Dendritic cell treated with granulocyte-macrophage colony-stimulating factor and Interleukin-4, amounts not matched to agents 40 ng/mL and 50 ng/mL, for 4 days (primary cell): Measurements from ENCODE around the gene LRSAM1.
"Not testable (repeated sequence)": the region's sequence is repeated elsewhere in the genome, so short reads cannot be mapped to it uniquely, and the experiment has no call there.

ENCODE experiments used
- H3K27ac Mint-ChIP-seq: one replicate; pipeline ENCODE4 v1.8.0; 2022; ENCODE audit warnings: mild to moderate bottlenecking, mixed read lengths
- H3K27me3 Mint-ChIP-seq: one replicate; pipeline ENCODE4 v1.8.0; 2022; ENCODE audit warnings: mild to moderate bottlenecking, mixed read lengths
- H3K36me3 Mint-ChIP-seq: one replicate; pipeline ENCODE4 v1.8.0; 2022; ENCODE audit warnings: low read depth, mixed read lengths
- H3K4me1 Mint-ChIP-seq: one replicate; pipeline ENCODE4 v1.8.0; 2022; ENCODE audit warnings: low read depth, mixed read lengths
- H3K4me3 Mint-ChIP-seq: one replicate; pipeline ENCODE4 v1.8.0; 2022; ENCODE audit warnings: mild to moderate bottlenecking, moderate library complexity, mixed read lengths
- H3K9me3 Mint-ChIP-seq: one replicate; pipeline ENCODE4 v1.8.0; 2022; ENCODE audit warnings: mixed read lengths
- intact Hi-C: fragments of 100-400 bp; cut with micrococcal nuclease; formaldehyde crosslinking; loops from one replicate; pipeline ENCODE4 v1.15.0; 2022

Gene LRSAM1

GRCh38 chr9:127457191-127457878 lies 6.0 kb downstream of the LRSAM1 start:
- Mint-ChIP-seq H3K9me3 (no peaks in the 10 kb centered on the region), H3K4me1 (peaks cover 44% of the 10 kb centered on the region), H3K36me3 (peaks cover 86% of the 10 kb centered on the region), H3K27ac (no peak overlapping the region), H3K27me3 (no peaks in the 10 kb centered on the region), H3K4me3 (no peak overlapping the region)
- intact Hi-C loops = no loop called here

DNA sequence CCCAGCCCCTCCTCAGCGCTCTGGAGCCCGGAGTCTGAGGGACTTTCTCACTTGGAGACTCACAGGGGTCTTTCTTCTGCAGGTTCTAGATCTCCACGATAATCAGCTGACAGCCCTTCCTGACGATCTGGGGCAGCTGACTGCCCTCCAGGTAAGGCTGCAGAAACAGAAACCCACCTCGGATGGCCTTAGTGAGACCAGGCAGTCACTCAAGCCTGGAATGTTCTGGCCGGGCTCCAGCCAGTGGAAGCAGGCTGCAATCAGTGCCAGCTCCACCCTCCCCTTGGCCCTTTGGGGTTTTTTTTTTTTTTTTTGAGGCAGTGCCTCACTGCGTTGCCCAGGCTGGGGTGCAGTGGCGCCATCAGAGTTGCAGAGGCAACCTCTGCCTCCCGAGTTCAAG lies 7.6 kb downstream of the LRSAM1 start:
- Mint-ChIP-seq H3K27me3 (no peaks in the 10 kb centered on the region), H3K27ac (no peak overlapping the region), H3K9me3 (no peaks in the 10 kb centered on the region), H3K4me1 (peaks cover 39% of the 10 kb centered on the region), H3K4me3 (no peak overlapping the region), H3K36me3 (peaks cover 94% of the 10 kb centered on the region)
- intact Hi-C loops = no loop called here

- no peaks in the 10 kb centered on the region for H3K27me3 Mint-ChIP-seq
- peaks cover 8% of the 10 kb centered on the region for H3K4me1 Mint-ChIP-seq
- no peak overlapping the region for H3K4me3 Mint-ChIP-seq
- peaks cover 96% of the 10 kb centered on the region for H3K36me3 Mint-ChIP-seq
- intact Hi-C loops = no loop called here
- H3K27ac Mint-ChIP-seq = no peak overlapping the region
- H3K9me3 Mint-ChIP-seq = no peaks in the 10 kb centered on the region
Measured at GRCh38 chr9:127463382-127463781, 12.1 kb downstream of the LRSAM1 start.

GRCh38 chr9:127463911-127464310 lies 12.6 kb downstream of the LRSAM1 start:
- Mint-ChIP-seq H3K4me3 (no peak overlapping the region), H3K27me3 (no peaks in the 10 kb centered on the region), H3K36me3 (peaks cover 93% of the 10 kb centered on the region), H3K9me3 (no peaks in the 10 kb centered on the region), H3K27ac (no peak overlapping the region), H3K4me1 (peaks cover 8% of the 10 kb centered on the region)
- intact Hi-C loops = no loop called here

- H3K4me1 Mint-ChIP-seq, intact Hi-C loops, H3K27me3 Mint-ChIP-seq, H3K9me3 Mint-ChIP-seq, H3K4me3 Mint-ChIP-seq: not testable (repeated sequence)
- H3K36me3 Mint-ChIP-seq = peaks cover 83% of the 10 kb centered on the region
- H3K27ac Mint-ChIP-seq = peak overlapping the region; percentile 37
Measured at GRCh38 chr9:127466407-127466917, 15.2 kb downstream of the LRSAM1 start.

GRCh38 chr9:127467621-127468020 lies 16.3 kb downstream of the LRSAM1 start:
- intact Hi-C loops = no loop called here
- Mint-ChIP-seq H3K4me1 (peaks cover 8% of the 10 kb centered on the region), H3K9me3 (no peaks in the 10 kb centered on the region), H3K4me3 (no peak overlapping the region), H3K27ac (no peak overlapping the region), H3K36me3 (peaks cover 73% of the 10 kb centered on the region), H3K27me3 (no peaks in the 10 kb centered on the region)

GRCh38 chr9:127470662-127471061 lies 19.4 kb downstream of the LRSAM1 start:
- Mint-ChIP-seq H3K27me3 (no peaks in the 10 kb centered on the region), H3K36me3 (peaks cover 72% of the 10 kb centered on the region), H3K27ac (no peak overlapping the region), H3K9me3 (no peaks in the 10 kb centered on the region), H3K4me1 (no peaks in the 10 kb centered on the region), H3K4me3 (no peak overlapping the region)
- intact Hi-C loops = no loop called here

GRCh38 chr9:127473501-127473900 lies 22.2 kb downstream of the LRSAM1 start:
- Mint-ChIP-seq H3K27me3 (no peaks in the 10 kb centered on the region), H3K36me3 (peaks cover 69% of the 10 kb centered on the region), H3K4me3 (no peak overlapping the region), H3K4me1 (no peaks in the 10 kb centered on the region), H3K9me3 (no peaks in the 10 kb centered on the region), H3K27ac (no peak overlapping the region)
- intact Hi-C loops = no loop called here

DNA sequence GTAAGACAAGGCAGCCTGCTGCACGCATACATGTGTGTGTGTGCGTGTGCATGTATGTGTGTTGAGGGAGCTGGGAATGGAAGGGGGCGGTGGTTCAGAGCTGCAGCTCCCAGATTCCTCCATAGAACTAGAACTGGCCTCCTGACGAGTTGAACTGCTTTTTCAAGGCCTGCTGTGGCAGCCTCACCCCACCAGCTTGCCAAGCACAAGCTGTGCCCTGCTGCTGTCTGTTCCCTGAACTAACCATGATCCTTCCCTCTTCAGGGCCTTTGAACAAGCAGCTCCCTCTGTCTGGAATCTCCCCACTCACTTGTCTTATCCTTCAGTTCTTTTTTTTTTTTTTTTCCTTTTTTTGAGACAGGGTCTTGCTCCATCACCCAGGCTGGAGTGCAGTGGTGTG lies 22.6 kb downstream of the LRSAM1 start:
- Mint-ChIP-seq H3K27ac (no peak overlapping the region), H3K27me3 (no peaks in the 10 kb centered on the region), H3K36me3 (peaks cover 71% of the 10 kb centered on the region), H3K9me3 (no peaks in the 10 kb centered on the region), H3K4me1 (no peaks in the 10 kb centered on the region), H3K4me3 (no peak overlapping the region)
- intact Hi-C loops = no loop called here

DNA sequence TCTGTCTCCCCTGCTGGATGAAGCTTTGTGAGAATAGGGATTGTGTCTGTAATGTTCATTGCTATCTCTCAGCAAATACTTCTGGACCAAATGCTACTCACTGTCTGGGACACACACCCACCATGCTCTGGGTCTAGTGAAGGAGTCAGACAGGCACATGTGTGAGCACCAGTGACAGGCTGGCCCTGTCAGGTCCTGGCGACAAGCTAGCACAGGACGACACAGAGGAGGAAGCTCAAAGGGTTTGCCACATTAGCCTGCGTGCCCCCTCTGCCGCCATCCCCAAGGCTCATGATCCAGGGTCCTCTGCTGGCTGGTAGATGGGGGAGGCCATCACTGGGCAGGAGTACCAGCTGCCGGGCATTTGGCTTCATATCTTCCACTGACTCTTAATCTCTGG lies 23.3 kb downstream of the LRSAM1 start:
- Mint-ChIP-seq H3K27me3 (no peaks in the 10 kb centered on the region), H3K4me3 (no peak overlapping the region), H3K27ac (no peak overlapping the region), H3K9me3 (no peaks in the 10 kb centered on the region), H3K36me3 (peaks cover 71% of the 10 kb centered on the region), H3K4me1 (no peaks in the 10 kb centered on the region)
- intact Hi-C loops = no loop called here

DNA sequence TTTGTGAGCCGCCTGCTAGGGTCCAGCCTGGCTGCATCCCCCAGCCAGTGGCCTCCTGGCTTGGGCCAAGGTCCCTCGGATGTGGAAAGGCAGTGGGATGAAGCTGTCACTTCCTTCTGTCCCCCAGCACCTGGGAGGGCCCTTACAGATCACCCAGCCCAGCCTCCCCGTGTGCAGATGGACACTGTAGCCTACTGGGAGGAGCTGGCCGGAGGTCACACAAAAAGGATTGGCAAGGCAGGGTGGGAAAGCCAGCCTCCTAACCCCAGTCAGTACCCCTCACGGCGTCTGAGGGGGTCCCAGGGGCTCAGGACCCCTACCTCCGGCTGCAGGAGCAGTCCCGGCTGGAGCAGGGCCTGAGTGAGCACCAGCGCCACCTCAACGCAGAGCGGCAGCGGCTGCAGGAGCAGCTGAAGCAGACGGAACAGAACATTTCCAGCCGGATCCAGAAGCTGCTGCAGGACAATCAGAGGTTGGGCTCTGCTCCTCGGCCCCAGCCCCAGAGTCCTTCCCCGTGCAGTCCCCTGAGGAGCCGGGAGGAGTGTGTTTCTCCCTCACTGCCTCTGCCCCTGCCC lies 28.3 kb downstream of the LRSAM1 start:
- Mint-ChIP-seq H3K9me3 (no peaks in the 10 kb centered on the region), H3K27me3 (no peaks in the 10 kb centered on the region), H3K4me1 (no peaks in the 10 kb centered on the region), H3K27ac (no peak overlapping the region), H3K4me3 (no peak overlapping the region), H3K36me3 (peaks cover 88% of the 10 kb centered on the region)
- intact Hi-C loops = no loop called here

DNA sequence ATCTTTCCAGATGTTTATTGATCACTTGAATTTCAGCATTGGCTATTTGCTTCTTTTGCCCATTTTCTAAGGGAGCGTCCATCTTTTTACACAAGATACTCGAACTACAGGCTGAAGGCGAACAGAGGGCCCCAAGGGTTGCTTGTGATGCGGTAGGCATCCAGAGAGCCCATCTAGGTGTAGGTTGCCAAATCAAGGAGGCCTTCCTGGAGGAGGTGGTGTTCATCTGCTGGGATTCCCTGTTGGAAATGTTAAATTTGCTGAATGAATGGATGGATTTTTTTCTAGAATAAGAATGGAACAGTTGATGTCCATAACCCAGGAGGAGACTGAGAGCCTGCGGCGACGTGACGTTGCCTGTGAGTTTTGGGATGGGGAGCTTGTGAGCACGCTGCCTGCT lies 31.4 kb downstream of the LRSAM1 start:
- H3K27me3 Mint-ChIP-seq = no peaks in the 10 kb centered on the region
- intact Hi-C loops = no loop called here
- H3K4me1 Mint-ChIP-seq = no peaks in the 10 kb centered on the region
- no peak overlapping the region for H3K4me3 Mint-ChIP-seq
- no peak overlapping the region for H3K27ac Mint-ChIP-seq
- H3K9me3 Mint-ChIP-seq = no peaks in the 10 kb centered on the region
- peaks cover 94% of the 10 kb centered on the region for H3K36me3 Mint-ChIP-seq

DNA sequence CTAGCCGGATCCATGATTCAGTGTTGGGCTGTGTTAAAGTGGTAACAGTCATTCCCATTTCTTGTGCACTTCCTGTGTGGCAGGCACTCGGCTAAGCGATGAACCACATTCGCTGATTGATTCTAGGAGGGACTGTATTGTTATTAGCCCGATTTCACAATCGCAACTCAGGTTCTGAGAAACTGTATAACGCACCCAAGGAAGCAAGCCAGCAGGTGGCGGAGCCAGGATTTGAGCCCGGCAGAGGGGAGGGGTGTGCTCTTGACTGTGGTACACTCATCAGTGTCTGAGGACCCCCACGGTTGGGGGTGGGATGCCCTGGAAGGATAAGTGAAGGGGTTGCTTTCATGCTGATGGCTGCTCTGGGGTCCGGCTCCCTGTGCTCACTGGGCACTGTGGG lies 34.7 kb downstream of the LRSAM1 start:
- Mint-ChIP-seq H3K9me3 (no peaks in the 10 kb centered on the region), H3K4me3 (no peak overlapping the region), H3K4me1 (no peaks in the 10 kb centered on the region), H3K27ac (no peak overlapping the region), H3K36me3 (peaks cover 94% of the 10 kb centered on the region), H3K27me3 (no peaks in the 10 kb centered on the region)
- intact Hi-C loops = no loop called here

DNA sequence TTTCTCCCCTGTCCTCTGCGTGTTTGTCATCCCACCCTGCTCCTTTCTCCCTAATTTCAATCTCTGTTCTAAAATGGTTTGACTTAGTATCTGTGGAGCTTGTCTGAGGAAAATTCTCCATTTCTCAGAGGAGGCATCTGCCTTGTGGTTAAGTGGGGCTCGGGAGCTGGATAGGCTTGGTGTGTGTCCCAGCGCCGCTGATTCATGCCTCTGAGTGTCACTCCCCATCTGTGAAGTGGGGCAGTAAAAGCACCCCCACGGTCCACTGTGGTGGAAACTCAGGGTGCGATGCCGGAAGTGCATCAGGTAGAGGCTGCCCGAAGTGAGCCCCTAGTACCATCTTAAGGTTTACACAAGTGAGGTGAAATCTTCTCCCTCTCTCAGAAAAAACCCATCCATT lies 37.6 kb downstream of the LRSAM1 start:
- Mint-ChIP-seq H3K27ac (no peak overlapping the region), H3K9me3 (no peaks in the 10 kb centered on the region), H3K4me1 (no peaks in the 10 kb centered on the region), H3K27me3 (no peaks in the 10 kb centered on the region), H3K4me3 (no peak overlapping the region), H3K36me3 (peaks cover 98% of the 10 kb centered on the region)
- intact Hi-C loops = no loop called here
